Measurements from ENCODE around the gene SMIM29.
A peak's percentile ranks its signal among the peaks of the same experiment; 100 is the strongest.

Gene SMIM29

GRCh38 chr6:34239500-34239825 lies 9.3 kb downstream of the SMIM29 start:
- H3K27me3 ChIP-seq (replicated peaks; ENCODE audit: control insufficient read depth, insufficient read depth, low read length): no peaks in the 10 kb centered on the region
- DNase-seq (ENCODE audit: extremely low read depth, insufficient read length): no peak
- peak overlapping the region; percentile 90 for H3K4me3 ChIP-seq (replicated peaks; ENCODE audit: low read depth, low read length)
- peaks cover 32% of the 10 kb centered on the region for H3K36me3 ChIP-seq (ENCODE audit: control insufficient read depth, insufficient read depth, low read length)
- TF ChIP-seq CTCF (IDR thresholded peaks at IDR 0.05; ENCODE audit: insufficient read depth, low read length, poor library complexity, severe bottlenecking): no peak

- Histone ChIP-seq H3K4me3 (replicated peaks; ENCODE audit: low read depth, low read length) (peak overlapping the region; percentile 90), H3K36me3 (ENCODE audit: control insufficient read depth, insufficient read depth, low read length) (peaks cover 28% of the 10 kb centered on the region), H3K27me3 (replicated peaks; ENCODE audit: control insufficient read depth, insufficient read depth, low read length) (no peaks in the 10 kb centered on the region)
- TF ChIP-seq CTCF (IDR thresholded peaks at IDR 0.05; ENCODE audit: insufficient read depth, low read length, poor library complexity, severe bottlenecking): no peak
- DNase-seq (ENCODE audit: extremely low read depth, insufficient read length): no peak
These were observed 10.0 kb downstream of the SMIM29 start for GRCh38 chr6:34238585-34239499.

GRCh38 chr6:34237722-34238584 lies 10.9 kb downstream of the SMIM29 start:
- Histone ChIP-seq H3K36me3 (ENCODE audit: control insufficient read depth, insufficient read depth, low read length) (peaks cover 20% of the 10 kb centered on the region), H3K27me3 (replicated peaks; ENCODE audit: control insufficient read depth, insufficient read depth, low read length) (no peaks in the 10 kb centered on the region), H3K4me3 (replicated peaks; ENCODE audit: low read depth, low read length) (peak overlapping the region; percentile 90)
- TF ChIP-seq CTCF (IDR thresholded peaks at IDR 0.05; ENCODE audit: insufficient read depth, low read length, poor library complexity, severe bottlenecking): peak; percentile 39
- peak; percentile 85 for DNase-seq (ENCODE audit: extremely low read depth, insufficient read length)

GRCh38 chr6:34237316-34237721 lies 11.5 kb downstream of the SMIM29 start:
- no peaks in the 10 kb centered on the region for H3K27me3 ChIP-seq (replicated peaks; ENCODE audit: control insufficient read depth, insufficient read depth, low read length)
- peak overlapping the region; percentile 90 for H3K4me3 ChIP-seq (replicated peaks; ENCODE audit: low read depth, low read length)
- peaks cover 14% of the 10 kb centered on the region for H3K36me3 ChIP-seq (ENCODE audit: control insufficient read depth, insufficient read depth, low read length)
- DNase-seq (ENCODE audit: extremely low read depth, insufficient read length): peak; percentile 49
- no peak for TF ChIP-seq CTCF (IDR thresholded peaks at IDR 0.05; ENCODE audit: insufficient read depth, low read length, poor library complexity, severe bottlenecking)

- Histone ChIP-seq H3K36me3 (ENCODE audit: control insufficient read depth, insufficient read depth, low read length) (peaks cover 12% of the 10 kb centered on the region), H3K27me3 (replicated peaks; ENCODE audit: control insufficient read depth, insufficient read depth, low read length) (no peaks in the 10 kb centered on the region), H3K4me3 (replicated peaks; ENCODE audit: low read depth, low read length) (peak within 1 kb of the TSS; percentile 90)
- DNase-seq (ENCODE audit: extremely low read depth, insufficient read length): peak; percentile 96
- no peak for TF ChIP-seq CTCF (IDR thresholded peaks at IDR 0.05; ENCODE audit: insufficient read depth, low read length, poor library complexity, severe bottlenecking)
These were observed 12.1 kb downstream of the SMIM29 start, which contains the start of gene HMGA1 for GRCh38 chr6:34236443-34237315. HMGA1 (plus strand) TSS chr6:34236873; CDS start chr6:34240781, 3,908 bp downstream.
